Right renal pelvis (tissue), 4 donors: ENCODE data around the gene PRSS2. TPM values are rescaled to one million over a fixed set of nuclear protein-coding genes. Genes with fewer than 3 reads are reported as not detected.

Experiments used
- DNase-seq, 4 donors: peaks; one replicate each; pipeline ENCODE4 v3.0.0-alpha.2; 2013; ENCODE audit warnings: low read depth in 4 of 4, low spot score in 3 of 4, missing footprints in 1 of 4
- polyA plus RNA-seq, 4 donors: library from polyadenylated mRNA; unstranded; fragments of 120-200 nt; gene quantifications; one replicate each; pipeline ENCODE4 v1.2.1, GENCODE V29; 2013; ENCODE audit not compliant: insufficient read length in 4 of 4

Gene PRSS2
- polyA plus RNA-seq, 4 donors: not detected

GRCh38 chr7:142800088-142800487 lies 29.3 kb downstream of the PRSS2 start:
- no peak for DNase-seq

DNA sequence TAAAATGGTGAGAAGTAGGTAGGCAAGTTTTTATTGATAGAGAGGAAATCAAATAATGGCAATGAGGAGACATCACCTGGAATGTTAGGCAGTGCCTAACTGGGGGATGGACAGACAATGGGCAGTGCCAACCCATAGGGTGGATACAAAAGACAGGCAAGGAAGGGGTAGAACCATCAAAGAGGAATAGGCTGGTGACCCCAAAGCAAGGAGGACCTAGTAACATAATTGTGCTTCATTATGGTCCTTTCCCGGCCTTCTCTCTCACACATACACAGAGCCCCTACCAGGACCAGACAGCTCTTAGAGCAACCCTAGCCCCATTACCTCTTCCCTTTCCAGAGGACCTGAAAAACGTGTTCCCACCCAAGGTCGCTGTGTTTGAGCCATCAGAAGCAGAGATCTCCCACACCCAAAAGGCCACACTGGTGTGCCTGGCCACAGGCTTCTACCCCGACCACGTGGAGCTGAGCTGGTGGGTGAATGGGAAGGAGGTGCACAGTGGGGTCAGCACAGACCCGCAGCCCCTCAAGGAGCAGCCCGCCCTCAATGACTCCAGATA lies 30.0 kb downstream of the PRSS2 start:
- DNase-seq: no peak

GRCh38 chr7:142801601-142802295 lies 31.0 kb downstream of the PRSS2 start:
- DNase-seq: no peak

DNA sequence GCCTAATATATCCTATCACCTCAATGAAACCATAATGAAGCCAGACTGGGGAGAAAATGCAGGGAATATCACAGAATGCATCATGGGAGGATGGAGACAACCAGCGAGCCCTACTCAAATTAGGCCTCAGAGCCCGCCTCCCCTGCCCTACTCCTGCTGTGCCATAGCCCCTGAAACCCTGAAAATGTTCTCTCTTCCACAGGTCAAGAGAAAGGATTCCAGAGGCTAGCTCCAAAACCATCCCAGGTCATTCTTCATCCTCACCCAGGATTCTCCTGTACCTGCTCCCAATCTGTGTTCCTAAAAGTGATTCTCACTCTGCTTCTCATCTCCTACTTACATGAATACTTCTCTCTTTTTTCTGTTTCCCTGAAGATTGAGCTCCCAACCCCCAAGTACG lies 31.5 kb downstream of the PRSS2 start:
- no peak for DNase-seq

GRCh38 chr7:142803901-142804300 lies 33.1 kb downstream of the PRSS2 start:
- no peak for DNase-seq

GRCh38 chr7:142804728-142805207 lies 34.0 kb downstream of the PRSS2 start:
- DNase-seq: no peak

DNA sequence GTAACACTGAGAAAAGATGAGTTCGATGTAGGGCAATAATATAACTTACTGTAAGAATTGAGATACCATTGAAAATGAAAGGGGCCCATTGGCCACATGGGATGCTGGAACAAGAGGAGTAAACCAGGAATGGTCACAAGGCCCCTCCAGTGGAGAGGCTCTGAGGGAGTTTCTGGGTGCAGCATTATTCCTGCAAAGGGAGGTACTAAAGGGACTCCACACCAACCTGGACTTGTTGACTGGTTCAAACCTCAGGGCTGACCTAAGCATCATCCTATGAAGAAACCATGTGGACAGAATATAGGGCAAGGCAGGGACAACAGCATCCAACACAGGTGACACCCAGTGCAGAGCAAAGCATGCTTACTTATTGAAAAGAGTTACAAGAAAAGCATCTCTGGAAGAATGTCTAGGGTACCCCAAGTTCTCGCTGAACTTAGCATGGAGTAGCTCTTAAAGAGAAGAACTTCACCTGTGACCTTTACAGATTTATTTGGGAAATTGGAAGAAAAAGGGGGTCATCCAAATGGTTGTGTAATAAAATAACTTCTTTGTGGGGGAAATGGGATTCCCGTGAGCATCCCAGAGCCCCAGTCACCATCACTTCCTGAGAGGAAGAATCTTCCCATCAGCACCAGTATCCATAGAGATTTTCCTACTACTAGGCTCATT lies 34.7 kb downstream of the PRSS2 start:
- no peak for DNase-seq

GRCh38 chr7:142806022-142806356 lies 35.2 kb downstream of the PRSS2 start:
- DNase-seq: no peak

- DNase-seq: no peak
Measured at GRCh38 chr7:142806957-142807356, 36.2 kb downstream of the PRSS2 start.

DNA sequence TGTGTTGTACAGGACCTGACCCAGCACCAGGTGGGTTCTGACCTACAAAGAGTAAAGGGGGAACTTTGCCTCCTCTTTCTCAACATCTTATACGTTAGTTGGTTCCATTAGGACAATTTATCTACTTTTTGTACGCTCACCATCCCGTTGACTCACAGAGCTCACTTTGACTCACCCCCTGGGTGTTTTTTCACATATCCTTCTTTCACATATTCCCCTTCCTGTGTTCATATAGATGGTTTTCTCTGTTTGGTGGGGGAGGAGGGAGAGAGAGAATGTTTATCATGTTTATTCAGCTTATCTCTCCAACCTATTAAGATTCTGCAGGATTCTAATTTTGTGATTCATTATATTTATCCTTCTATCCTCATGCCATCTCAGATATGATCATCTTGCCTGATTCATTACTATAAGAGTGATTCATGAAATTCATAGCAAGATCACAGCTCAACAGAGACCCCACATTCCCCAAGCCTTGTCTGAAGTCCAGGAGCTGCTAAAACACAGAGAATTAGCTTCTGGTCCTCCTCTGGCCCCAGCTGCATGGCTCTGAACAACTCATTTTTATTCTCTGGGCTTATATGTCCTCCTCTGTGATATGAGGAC lies 37.2 kb downstream of the PRSS2 start:
- DNase-seq: no peak

DNA sequence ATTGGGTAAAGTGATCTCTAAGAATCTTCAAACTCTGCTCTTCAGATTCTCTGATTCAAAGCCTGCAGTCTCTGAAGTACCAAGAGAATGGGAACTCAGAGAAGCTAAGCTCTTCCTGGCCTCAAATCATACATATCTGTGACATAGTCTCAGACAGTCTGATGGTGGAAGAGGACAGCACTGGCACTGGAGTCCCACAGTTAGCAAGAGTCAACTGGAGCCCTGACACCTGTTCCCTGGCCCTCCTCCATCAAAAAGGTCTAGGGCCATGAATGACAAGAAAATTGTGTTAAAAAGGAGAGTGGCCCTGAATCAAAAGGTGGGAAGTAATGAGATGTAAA lies 37.7 kb downstream of the PRSS2 start:
- DNase-seq: no peak

- no peak for DNase-seq
Measured at GRCh38 chr7:142808802-142809583, 38.2 kb downstream of the PRSS2 start.

DNA sequence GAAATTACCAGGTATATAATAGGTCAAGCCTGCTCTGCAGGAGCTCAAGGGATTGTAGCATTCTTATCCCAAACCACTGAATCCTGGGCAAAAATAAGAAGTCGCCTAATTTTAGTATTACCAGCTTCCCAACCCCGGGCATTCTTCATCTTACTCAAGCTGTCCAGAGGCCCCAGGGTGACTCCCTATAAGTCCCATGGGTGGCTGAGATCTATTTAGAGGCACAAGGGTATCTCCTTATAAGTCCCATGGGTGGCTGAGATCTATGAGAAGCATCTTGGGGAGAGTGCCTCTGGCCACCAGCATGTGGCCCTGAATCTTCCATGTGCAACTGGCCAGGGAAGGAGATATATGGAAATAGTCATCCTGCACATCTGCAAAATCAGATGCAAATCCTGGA lies 38.9 kb downstream of the PRSS2 start:
- DNase-seq: no peak

DNA sequence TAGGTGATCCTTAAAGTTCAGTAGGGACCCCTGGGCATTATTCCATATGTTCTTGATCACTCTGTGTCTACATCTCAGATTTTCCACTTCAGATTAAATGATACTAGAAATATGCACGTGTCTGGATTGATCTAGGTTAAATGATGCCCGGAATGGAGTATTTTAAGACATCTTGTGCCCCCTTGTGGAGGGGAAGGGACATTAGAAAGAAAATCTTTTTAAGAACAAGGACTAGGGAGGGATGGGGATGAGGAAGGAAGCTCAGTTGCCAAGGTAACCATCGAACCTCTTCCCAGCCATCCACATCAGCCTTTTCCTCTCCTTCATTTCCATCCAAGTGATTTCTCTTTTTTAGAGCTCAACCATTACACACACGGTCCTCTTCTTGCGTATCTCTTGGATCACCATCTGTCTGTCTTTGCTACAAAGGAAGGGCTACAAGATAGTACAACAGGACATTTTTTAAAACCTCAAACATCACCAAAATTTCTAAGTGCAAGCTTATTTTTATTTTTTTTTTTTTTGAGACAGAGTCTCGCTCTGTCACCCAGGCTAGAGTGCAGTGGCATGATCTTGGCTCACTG lies 40.5 kb downstream of the PRSS2 start:
- DNase-seq: no peak

- DNase-seq: no peak
Measured at GRCh38 chr7:142812437-142813215, 41.9 kb downstream of the PRSS2 start.

- DNase-seq: no peak
Measured at GRCh38 chr7:142813226-142813625, 42.5 kb downstream of the PRSS2 start.

DNA sequence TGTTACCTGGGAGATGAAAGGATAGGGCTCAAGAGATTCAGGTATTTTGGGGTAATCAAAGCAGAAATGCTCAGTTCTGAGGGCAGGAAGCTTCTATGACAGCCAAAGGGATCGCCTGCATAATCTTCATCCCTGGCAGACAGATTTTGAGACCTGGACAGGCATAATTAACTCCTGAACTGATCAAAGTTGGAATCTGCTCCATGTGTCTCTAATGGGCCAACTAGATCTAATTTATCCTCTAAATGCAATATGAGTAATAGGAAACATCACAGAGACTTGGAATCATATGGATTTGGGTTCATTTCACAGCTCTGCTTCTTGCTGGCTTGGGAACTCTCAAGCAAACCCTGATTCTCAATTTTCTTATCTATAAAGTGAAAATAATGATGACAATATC lies 42.9 kb downstream of the PRSS2 start:
- DNase-seq: no peak

GRCh38 chr7:142814451-142814850 lies 43.7 kb downstream of the PRSS2 start:
- no peak for DNase-seq

GRCh38 chr7:142815134-142815533 lies 44.4 kb downstream of the PRSS2 start:
- DNase-seq: no peak

DNA sequence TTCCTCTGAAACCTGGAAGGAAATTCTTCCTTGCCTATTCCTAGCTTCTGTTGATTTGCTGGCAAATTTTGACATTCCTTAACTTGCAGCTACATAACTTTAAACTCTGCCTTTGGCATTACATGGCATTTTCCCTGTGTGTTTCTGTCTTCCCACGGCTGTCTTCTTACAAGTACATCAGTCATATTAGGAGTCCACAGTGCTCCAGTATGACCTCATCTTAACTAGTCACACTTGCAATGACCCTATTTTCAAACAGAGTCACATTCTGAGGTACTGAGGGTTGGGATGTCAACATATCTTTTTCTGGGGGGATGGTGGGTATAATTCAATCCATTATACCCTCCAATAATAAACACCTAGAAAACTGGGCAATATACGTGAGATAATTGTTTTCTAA lies 46.7 kb downstream of the PRSS2 start:
- no peak for DNase-seq
